GM18502 (cell line): ENCODE measurements around the gene OR52E5.

Source experiments
- ATAC-seq: cut with Tn5 transposase; IDR thresholded peaks from one replicate; pipeline ENCODE4 v1.9.1; 2021; ENCODE audit warnings: mild to moderate bottlenecking; ENCODE audit not compliant: unreplicated experiment, poor library complexity

OR52E5 gene

DNA sequence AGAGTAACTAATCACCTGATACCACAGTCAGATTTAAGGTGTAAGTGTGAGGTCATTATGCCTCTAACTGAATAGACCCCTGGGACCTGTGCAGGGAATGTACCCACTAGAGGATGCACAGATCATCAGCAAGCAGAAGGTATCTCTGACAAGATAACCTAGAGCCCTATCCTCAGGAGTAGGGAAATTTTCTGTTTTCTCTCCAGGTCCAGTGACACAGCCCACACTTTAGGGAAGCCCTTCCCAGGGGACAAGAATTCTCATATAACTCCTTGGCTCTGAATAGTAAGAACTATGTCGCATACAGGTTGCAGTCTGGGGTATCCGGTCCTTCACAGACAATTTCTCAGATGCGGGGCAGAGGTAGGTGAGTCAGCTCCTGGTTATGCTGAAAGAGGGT, at the start of gene OR52E5:
TSS of gene OR52E5 (plus strand) at position 301 of the 400 bp plus-strand sequence. CDS start 7,569 bp downstream, outside the sequence.
- no peak for ATAC-seq

DNA sequence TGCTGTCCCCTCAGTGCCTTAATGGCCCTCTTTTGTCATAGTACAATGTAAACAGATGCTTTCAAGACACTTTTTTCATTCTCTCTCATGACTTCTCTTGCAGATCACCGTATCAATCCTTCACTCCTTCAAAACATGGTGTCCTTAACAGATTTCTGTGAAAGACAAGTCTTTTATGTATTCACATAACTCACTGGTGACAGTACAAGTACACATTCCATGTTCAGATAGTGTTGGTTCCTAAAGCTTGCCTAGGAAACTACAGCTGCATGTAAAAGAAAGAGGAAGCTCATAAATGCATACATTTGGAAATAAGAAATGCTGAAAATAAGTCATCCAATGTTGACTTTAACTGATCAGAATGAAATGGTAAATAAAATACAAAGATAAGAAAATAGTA, 46.3 kb upstream of the OR52E5 start:
- ATAC-seq, result no peak

DNA sequence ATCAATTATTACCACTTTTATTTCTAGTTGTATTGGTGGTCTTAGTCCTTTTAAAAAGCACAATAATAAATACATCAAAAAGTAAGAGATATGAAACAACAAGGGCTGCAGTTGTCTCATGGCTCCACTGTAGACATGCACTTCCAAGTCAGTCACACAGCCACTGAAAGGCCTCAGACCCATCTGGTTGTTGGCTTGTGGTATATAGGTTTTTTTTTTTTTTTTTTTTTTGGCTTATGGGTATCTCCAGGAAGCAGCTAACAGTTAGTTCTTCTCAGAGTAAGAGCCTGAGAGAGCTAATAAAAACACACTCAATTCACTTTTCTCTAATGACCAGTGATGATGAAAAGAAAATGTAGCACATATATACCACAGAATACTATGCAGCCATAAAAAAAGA, 45.3 kb upstream of the OR52E5 start:
- no peak for ATAC-seq

DNA sequence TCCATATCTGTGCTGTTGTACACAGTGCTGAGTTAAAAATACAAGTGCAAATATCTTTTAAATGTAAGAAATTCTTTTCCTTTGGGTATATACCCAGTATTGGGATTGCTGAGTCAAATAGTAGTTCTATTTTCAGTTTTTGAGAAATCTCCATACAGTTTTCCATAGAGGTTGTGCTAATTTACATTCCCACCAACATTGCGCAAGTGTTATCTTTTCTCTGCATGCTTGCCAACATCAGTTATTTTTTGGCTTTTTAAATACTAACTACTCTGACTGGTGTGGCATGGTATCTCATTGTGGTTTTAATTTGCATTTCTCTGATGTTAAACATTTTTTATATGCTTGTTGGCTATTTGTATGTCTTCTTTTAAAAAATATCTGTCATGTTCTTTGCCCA, 42.0 kb upstream of the OR52E5 start:
- ATAC-seq, result no peak

DNA sequence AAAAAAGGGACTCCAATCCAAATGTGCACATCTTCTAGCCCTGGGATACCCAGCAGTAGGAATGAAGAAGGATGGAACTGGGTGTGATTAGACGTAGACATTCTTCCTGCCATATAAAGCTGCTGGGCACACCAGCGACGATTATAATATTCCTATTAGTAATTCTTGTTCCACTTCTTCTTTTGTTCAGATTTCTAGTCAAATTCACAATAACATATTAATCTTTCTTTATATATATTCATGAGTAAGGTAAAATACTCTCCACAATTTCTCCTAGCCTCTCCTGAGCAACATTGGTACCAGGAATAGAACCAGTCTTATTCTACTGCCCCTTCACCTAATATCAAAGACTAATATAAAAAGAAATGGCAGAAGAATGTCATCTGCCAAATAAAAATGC, 35.4 kb upstream of the OR52E5 start, which contains the start of gene OR52E8:
TSS of gene OR52E8 (minus strand) at position 101 of the 400 bp plus-strand sequence. CDS start at position 101, 0 bp downstream.
- no peak for ATAC-seq

DNA sequence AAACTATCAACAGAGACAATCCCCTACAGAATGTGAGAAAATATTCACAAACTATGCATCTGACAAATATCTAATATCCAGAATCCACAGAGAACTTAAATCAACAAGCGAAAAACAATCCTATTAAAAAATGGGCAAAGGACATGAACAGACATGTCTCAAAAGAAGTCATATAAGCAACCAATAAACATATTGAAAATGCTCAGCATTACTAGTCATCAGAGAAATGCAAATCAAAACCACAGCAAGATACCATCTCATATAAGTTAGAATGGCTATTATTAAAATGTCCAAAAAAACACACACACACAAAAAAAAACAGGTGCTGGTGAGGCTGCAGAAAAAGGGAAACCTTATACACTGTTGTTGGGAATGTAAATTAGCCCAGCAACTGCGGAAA, 27.2 kb upstream of the OR52E5 start:
- ATAC-seq, result no peak

DNA sequence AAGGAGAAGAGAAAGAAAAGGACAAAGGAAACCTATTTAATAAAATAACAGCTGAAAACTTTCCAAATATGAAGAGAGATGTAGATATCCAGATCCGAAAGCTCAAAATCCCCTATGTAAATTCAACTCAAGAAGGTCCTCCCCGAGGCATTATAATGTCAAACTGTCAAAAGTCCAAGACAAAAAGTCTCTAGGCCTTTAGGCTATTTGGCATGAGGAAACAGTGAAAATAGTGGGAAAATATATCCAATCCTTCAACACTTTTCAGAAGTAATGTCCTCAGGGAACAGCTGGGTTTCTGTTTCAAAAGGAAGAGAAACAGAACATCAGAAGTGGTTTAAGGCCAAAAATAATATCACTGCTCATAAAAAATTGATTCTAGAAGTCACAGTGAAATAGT, 14.4 kb upstream of the OR52E5 start:
- ATAC-seq, result no peak

DNA sequence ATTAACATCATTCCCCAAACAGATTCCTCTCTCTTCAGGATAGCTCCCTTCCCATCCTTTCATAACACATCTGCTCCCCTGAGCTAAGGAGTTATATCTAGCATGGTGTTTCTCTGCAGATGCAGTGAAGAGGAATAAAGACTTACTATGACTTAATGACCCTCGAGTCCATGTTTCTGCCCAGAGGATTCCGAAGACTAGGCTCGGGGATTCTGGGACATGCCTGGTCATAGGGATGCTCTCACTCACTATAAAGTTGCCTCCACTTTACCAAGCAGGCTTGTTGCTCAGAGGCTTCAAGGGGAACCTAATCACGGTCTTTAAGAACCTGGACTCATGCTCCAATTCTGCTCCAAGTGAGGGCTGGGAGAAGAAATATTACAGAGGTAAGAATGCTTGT, 12.7 kb upstream of the OR52E5 start, which contains the start of gene OR52E4:
TSS of gene OR52E4 (plus strand) at position 301 of the 400 bp plus-strand sequence. CDS start 3,664 bp downstream, outside the sequence.
- ATAC-seq, result no peak

DNA sequence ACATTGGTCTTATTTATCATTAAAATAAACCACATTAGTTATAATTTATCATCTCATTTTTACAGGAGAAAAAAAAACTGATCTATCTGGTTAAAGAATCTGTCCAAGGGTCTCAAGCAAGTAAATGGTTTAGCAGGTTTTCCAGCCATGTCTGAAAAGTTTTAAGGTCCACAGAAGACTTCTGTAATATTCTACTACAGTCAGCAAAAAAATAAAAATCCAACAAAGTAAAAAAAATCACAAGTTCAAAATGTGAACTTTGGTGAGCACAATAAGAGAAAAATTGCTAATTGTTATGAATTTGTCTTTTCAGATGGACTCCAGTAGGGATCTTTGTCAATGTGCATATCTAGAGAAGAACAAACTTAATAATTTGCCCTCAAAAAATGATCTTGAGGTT, 11.3 kb upstream of the OR52E5 start:
- no peak for ATAC-seq

DNA sequence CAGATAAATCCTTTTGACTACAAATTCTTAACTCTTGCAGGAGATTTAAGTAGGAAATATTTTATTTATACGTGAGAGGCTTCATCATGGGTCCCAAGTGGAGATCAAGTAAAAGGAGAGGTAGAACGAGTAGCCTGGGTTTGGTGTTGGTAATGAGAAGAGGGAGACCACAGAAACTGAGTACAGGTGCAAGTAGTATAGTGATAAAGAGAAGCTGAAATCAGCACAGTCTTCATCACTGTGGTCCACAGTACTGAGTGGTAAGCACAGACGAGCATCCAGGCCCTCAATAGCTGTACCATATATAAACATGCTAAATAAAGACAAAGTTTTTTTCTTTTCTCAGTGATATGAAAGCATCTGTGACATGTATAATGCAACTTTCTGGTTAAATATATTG, 5.8 kb upstream of the OR52E5 start:
- no peak for ATAC-seq

DNA sequence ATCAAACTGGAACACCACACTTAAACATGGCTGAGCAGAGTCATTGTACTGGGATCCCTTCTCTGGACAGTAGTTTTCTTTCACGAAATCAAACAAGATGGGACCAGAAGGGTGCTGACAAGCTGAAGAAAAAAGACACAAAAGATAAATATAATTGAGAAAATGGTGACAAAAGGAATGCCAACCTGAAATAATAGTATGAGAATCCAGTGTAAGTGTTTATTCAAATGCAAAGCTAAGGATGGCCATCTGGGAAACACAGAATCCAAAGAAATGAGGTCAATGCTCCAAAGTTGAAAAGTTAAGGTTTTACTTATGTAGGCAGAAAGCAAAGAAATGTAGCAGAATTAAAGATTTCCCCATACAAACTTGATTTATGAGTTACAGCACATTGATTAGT, 5.3 kb upstream of the OR52E5 start:
- ATAC-seq, result no peak

DNA sequence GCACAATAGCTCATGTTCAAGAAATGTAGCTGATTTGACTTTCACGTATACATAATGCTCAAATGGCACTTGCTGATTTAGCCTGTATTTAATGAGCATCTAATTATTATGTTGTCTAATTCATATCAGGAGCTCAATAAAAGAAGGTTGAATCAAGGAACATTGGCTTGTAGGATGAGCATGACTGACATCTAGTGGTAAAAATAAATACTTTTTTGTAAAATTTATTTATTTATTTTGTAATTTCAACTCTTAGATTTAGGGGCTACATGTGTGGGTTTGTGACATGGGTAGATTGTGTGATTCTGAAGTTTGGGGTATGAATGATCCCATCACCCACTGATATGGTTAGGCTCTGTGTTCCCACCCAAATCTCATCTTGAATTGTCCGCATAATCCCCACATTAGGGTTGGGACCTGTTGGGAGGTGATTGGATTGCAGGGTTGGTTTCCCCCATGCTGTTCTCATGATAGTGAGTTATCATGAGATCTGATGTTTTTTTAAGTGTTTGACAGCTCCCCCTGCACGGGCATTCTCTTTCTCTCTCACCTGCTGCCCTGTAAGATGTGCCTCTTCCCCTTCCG, 1.7 kb upstream of the OR52E5 start:
- ATAC-seq, result no peak

DNA sequence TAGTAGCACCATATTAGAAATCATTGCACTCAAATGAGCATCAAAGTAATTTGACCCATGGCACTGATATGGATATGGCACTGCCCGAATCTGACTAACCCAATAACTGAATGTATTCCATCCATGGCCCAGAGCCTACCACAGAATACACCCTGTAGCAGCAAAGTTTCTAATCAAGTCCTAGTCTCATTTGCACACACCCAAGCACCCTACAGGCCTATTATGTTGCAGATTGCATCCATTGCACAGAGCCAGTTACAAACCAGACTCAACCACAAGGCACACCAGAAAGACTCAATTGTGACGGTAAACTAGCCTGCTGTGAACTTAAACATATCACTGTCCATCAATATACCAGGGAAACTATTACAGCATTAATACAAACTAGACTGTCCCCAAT, 6.5 kb downstream of the OR52E5 start:
- no peak for ATAC-seq

DNA sequence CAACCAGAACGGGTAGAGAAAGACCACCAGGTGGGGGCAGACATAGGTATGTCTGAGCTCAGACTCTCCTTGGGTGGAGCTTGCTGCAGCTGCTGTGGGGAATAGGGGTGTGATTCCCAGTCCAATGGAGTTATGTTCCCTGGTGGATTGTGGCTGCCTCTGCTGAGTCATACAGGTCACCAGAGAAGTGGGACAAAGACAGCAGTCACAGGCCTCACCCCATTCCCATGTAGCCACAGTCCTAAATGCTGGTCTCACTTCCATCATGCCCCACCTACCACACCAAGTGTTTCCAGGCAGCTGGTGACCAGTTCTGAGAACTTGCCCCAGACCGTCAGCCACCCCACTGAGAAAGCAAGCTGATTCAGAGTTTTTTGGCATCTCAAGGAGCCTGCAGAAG, 17.5 kb downstream of the OR52E5 start:
- no peak for ATAC-seq

DNA sequence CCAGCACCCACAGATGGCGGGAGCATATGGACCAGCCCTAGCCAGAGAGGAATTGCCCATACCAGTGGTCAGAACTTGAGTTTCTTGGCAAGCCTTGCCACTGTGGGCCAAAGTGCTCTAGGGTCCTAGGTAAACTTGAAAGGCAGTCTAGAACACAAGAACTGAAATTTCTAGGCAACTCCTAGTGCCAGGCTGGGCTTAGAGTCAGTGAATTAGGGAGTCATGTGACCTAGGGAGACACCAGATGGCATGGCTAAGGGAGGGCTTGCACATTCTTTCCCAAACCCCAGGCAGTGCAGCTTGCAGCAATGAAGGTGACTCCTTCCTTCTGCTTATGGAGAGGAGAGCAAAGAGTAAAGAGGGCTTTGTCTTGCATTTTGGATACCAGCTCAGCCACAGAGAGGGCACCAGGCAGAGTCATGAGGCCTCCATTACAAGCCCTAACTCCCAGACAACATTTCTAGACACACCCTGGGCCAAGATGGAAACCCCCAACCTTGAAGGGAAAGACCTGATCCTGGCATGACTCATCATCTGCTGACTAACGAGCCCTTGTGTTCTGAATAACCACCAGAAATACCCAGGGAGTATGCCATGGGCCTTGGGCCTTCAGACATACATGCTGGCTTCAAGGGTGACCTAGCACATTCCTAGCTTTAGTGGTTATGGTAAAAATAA, 29.9 kb downstream of the OR52E5 start:
- peak; percentile 90 for ATAC-seq

DNA sequence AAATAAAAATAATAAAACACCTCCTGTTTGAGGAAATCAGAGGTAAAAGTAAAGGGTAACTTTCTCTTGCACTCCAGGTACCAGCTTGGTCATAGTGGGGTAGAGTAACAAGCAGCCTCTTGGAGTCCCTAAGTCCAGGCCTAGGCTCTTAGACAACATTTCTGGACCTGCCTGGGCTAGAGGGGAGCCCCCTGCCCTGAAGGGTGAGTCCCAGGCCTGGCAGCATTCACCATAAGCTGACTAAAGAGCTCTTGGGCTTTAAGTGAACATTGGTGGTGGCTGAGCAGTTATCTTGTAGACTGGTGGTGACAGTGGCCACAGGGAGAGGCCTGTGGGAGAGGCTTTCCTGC, 30.4 kb downstream of the OR52E5 start:
- ATAC-seq, result peak; percentile 47

DNA sequence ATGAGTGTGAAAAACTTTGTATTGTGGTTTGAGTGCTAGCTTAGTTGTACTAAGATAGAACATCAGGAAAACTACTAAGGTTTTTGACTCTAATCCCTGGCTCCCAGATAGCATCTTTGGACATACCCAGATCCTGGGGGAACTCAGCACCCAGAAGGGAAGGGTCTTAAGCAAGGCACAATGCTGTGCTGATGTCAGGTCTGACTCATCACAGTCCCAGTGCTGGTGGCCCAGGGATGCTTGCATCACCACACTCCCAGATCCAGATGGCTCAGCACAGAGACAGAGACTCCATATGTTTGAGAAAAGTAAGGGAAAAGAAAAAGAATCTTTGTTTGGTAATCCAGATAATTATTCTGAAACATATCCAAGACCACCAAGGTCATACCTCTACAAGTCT, 30.8 kb downstream of the OR52E5 start:
- no peak for ATAC-seq

DNA sequence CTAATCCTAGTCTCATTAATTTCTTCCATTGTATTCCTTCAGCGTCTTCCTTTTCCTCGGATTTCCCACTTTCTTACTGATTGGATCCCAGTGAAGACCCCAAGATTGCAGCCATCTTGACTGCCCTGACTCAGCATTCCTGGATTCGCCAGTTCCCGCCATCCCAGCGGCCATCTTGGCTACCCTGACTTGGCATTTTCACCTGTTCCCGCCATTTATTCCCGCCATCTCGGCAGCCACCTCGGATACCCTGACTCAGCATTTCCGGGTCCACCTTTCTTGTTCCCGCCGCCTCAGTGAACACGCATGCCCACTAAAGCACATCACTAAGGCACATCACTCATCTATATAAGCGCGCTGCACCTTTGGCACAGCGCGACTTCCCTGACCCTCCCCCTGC, 35.3 kb downstream of the OR52E5 start:
- ATAC-seq, result no peak

DNA sequence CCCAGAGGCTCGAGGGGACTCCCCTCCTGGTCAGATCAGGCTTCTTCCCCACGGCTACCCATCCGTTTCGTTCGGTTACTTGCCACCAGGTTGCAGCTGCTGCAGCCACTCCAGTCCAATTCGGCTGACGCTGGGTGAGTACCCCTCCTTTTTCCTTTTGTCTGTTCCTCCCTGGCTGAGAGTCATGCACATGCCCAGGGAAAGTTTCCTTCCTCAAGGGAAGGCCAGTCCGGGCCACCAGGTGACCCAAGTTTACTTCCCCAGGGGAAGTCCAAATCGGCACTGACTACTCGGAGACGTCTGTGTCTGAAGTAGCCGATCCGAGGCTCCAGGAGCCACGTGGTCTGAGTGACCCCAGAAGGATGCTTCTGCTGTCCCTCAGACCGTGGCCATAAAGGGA, 35.8 kb downstream of the OR52E5 start:
- no peak for ATAC-seq

DNA sequence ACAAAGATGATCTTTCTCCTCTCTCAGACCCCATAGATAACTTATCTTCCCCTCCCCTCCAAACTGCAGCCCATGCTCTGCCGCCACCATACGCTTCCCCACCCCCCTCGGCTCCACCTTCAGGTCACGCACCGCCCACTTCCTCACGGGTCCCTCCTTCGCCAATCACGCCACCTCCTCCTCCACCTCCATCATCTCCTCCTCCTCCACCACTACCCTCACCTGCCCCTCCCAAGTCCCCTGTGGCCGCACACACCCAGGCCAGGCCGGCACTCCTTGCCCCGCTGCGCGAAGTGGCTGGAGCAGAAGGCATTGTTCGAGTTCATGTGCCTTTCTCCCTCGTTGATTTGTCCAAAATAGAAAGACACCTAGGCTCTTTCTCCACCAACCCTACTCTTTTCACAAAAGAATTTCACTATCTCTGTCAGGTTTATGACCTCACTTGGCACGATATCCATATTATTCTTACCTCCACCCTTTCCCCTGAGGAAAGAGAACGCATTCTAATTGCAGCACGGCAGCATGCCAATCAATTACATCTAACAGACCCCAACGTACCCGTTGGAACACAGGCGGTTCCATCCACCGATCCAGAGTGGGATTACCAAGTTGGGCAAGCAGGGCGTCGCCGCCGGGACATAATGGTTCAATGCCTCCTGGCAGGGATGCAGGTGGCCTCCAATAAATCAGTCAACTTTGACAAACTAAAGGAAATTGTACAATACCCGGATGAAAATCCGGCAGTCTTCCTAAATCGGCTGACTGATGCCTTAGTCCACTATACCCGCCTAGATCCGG, 36.8 kb downstream of the OR52E5 start:
- no peak for ATAC-seq

DNA sequence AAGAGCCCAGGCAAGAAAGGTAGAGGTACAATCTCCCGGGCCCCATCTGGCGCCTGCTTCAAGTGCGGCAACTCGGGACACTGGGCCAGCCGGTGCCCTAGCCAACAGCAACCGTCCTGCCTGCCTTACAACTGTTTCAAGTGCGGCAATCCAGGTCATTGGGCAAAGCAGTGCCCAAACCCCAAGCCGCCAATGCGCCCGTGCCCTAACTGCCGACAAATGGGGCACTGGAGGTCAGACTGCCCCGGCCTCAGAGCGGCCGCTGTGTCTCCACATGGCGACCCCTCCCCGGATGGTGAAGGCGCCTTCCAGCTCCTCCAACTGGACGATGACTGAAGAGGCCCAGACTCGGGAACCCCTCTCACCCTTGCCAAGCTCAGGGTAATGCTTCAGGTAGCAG, 37.6 kb downstream of the OR52E5 start:
- no peak for ATAC-seq
